SK-N-MC (cell line): Measurements from ENCODE around the gene FGF1.

ENCODE experiments used
- EZH2 ChIP-seq: fragments of 200-600 bp; sonication (generic); IDR thresholded peaks from one replicate; pipeline ENCODE4 v1.6.1; 2017; ENCODE audit warnings: antibody characterized with exemption
- POLR2AphosphoS5 ChIP-seq: IDR thresholded peaks from 2 replicates; pipeline ENCODE4 v1.6.1; 2012; ENCODE audit warnings: mild to moderate bottlenecking, low read depth, low read length, borderline replicate concordance

GRCh38 chr5:142676318-142676717 lies 9.6 kb downstream of the FGF1 start:
- no peak for TF ChIP-seq POLR2AphosphoS5
- no peak for TF ChIP-seq EZH2
